ENCODE data around the gene OR10V1.
"Not testable (repeated sequence)": the region's sequence is repeated elsewhere in the genome, so short reads cannot be mapped to it uniquely, and the experiment has no call there.

The OR10V1 gene

DNA sequence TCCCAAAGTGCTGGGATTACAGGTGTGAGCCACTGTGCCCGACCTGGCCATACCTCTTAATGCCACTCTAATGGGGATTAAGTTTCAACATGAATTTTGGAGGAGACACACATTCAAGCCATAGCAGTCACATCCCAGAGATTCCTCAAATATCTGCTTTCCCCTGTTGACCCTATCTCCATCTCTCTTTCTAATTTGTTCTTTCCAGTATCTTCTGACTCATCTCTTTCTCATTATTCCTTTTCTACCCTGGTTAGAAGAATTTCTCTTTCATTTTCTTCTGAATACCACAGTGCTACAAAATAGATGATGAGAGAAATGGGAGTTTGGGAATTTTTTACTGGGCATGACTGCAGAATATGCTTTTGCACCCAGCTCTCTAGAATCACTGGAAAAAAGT, 5.1 kb downstream of the OR10V1 start:
- no peak for DNase-seq

DNA sequence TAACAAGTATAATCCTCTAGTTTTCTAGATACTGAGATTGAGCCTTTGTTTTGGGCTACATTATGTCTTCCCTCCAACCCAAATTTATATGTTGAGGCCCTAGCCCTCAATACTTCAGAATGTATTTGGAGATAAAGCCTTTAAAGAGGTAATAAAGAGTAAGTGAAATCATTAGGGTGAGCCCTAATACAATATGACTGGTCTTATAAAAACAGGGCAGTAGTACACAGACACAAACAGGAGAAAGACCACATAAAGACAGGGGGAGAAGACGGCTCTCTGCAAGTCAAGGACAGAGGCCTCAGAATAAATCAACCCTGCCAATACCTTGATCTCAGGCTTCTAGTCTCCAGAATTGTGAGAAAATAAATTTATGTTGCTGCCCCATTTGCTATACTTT, 6.3 kb downstream of the OR10V1 start:
- DNase-seq = no peak

DNA sequence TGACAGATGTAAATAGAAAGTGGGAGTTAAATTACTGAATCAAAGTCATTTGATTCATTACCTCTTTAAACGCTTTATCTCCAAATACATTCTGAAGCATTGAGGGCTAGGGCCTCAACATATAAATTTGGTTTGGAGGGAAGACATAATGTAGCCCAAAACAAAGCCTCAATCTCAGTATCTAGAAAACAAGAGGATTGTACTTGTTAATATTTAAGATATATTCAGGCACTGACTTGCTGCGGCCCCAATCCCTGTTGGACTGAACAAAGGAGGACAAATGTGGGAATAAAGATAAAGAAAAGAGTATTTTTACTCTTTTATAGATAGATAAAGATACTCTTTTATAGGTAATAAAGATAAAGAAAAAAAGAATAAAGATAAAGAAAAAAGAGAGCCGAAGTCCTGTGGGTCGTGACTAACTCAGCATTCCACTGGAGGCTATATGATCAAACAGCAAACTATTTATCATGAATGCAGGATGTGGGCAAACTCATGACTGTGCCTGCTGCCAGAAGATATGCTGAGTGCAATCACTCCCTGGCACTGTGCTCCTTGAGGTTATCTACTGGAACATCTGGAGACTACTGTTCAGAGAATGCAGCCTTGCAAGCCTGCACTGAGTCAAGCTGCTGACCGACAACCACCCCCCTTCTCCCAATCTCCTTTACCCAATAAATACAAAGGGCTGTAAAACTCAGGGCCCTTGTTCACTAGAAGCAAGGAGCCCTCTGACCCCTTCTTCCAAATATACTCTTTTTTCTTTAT, 6.9 kb downstream of the OR10V1 start:
- DNase-seq = peak; percentile 3

DNA sequence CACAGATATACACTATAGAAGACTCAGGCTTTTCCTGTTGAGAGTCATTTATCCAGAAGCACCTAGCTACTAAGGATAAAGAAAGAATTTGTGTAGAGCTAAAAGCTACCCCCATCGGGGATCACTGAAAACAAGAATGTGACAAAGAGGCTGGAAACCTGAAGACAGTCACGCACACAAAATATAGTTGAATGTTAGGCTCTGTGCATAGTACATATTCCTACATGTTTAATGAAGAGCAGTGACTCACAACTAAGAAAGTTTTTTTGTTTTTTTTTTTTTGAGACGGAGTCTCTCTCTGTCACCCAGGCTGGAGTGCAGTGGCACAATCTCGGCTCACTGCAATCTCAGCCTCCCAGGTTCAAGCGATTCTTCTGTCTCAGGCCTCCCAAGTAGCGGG, 8.4 kb downstream of the OR10V1 start:
- no peak for DNase-seq

DNA sequence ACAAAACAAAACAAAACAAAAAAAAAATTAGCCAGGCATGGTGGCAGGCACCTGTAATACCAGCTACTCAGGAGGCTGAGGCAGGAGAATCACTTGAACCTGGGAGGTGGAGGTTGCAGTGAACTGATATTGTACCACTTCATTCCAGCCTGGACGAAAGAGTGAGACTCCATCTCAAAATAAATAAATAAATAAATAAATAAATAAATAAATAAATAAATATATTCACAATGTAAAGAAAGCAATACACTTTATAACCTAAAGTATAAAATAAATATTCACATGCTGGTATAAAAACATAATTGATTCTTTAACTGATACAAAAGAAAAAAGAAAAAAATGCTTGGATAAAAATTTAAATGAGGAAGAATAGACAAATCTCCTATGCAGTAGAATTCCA, 10.1 kb downstream of the OR10V1 start:
- not testable (repeated sequence) for DNase-seq

DNA sequence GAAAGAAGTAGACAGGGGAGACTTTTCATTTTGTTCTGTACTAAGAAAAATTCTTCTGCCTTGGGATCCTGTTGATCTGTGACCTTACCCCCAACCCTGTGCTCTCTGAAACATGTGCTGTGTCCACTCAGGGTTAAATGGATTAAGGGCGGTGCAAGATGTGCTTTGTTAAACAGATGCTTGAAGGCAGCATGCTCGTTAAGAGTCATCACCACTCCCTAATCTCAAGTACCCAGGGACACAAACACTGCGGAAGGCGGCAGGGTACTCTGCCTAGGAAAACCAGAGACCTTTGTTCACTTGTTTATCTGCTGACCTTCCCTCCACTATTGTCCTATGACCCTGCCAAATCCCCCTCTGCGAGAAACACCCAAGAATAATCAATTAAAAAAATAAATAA, 13.5 kb downstream of the OR10V1 start:
- DNase-seq = not testable (repeated sequence)

DNA sequence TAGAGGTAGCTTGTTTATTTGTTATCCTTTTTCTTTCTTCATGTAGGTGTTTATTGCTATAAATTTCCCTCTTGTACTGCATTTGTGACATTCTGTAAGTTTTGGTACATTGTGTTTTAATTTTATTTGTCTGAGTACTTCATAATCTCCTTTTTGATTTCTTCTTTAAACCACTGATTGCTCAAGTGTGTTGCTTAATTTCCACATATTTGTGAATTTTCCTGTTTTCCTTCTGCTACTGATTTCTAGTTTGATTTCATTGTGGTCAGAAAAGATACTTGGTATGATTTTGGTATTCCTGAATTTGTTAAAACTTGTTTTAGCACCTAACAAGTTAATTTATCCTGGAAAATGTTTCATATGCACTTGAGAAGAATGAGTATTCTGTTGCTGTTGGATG, 15.1 kb downstream of the OR10V1 start:
- no peak for DNase-seq

DNA sequence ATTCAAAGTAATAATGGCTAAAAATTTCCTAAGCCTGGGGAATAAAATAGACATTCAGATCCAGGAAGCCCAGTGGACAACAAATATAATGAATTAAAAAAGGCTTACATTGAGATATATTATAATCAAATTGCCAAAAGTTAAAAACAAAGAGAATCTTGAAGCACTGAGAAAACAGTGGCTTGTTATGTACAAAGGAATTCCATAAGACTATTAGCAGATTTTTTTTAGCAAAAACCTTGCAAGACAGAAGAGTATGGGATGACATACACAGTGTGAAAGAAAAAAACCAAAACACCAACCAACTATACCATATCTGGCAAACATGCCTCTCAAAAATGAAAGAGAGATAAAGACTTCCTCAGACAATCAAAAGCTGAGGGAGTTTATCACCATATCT, 20.7 kb downstream of the OR10V1 start:
- no peak for DNase-seq

DNA sequence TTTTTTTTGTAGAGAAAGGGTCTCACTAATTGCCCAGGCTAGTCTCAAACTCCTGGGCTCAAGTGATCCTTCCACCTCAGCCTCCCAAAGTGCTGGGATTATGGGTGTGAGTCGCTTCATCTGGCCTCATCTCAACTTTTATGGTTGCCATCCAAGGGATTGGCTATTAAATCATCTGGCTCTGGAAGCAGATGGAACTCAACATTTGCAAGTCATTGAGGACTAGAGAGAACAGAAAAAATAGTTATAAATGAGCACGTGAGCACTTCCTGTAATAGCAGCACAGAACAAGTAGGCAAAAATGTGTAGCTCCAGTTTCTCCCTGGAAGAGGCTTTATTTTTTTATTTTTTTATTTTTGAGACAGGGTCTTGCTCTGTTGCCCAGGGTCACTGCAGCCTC, 22.5 kb downstream of the OR10V1 start:
- DNase-seq = no peak

DNA sequence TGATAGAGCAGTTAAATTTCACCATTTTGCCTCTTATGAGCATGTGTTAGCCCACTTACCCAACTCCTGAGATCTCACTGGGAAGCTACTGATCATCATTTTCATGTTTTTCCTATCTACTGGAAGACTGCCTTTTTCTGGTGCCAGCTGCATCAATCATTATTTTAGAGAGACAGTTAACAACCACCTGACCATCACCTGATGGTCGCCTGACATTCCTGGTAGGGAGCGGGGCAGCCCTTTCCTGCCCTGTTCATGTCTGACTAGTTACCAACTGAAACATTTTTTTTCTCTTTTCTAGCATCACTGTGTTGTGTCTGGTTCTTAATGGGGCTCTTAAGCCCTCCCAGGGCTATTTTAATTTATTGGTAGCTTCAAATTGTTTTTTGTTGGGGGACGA, 24.6 kb downstream of the OR10V1 start:
- DNase-seq = no peak

DNA sequence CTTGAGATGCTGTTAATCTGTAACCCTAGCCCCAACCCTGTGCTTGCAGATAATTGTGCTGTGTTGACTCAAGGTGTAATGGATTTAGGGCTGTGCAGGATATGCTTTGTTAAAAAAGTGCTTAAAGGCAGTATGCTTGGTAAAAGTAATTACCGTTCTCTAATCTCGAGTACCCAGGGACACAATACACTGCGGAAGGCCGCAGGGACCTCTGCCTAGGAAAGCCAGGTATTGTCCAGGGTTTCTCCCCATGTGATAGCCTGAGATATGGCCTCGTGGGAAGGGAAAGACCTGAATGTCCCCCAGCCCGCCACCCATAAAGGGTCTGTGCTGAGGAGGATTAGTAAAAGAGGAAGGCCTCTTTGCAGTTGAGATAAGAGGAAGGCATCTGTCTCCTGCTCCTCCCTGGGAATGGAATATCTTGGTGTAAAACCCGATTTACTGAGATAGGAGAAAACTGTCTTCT, 32.4 kb downstream of the OR10V1 start:
- DNase-seq = not testable (repeated sequence)

DNA sequence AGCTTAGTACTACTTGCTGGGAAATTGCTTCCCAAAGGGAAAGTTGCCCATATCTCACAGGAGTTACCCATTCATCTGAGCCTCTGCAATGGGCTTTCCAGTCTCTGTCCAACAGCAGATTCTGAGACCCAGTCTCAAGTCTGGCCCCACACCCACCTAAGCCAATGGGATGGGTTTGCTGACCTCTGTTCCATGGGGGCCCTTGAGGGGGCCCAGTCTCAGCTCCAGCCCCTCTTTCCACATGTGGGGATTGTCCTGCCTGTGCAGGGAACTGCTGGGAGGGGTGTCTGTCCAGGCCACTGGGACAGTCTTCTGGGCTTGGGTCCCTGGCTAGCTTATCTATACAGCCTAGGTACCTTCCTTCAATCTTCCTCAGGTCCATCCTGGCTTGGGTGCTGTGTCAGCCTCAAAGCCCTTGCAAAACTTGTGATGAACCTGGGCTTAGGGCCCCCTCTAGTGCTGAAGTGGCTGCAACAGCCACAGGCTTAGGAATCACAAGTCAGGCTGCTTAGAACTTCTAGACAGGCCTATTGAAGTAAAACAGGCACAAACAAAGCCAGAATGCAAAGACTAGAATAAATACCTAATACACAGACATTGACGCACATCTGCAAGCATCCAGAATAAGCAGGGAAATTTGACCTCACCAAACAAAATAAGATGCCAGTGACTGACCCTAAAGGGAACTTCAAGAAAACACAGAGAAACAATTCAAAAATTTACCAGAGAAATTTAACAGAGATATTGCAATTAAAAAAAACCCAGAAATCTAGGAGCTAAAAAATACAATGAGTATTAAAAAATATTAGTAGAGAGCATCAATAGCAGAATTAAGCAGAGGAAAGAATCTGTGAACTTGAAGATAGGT, 33.1 kb downstream of the OR10V1 start:
- DNase-seq = peak; percentile 65

DNA sequence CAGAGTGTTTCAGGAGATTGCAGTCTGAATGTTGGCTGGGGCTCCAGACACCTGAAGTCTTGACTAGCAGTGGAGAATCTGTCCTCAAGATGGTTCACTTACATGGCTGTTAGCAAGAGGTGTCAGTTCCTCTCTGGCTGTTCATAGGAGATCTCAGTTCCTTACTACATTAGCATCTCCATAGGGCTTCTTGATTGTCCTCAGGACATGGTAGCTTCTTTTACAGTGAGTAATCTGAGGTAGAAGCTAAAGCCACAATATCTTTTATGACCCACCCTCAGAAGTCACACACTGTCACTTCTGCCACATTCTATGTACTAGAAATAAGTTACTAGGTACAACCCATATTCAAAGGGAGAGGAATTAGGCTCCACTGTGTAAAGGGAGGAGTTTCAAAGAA, 34.3 kb downstream of the OR10V1 start:
- no peak for DNase-seq

DNA sequence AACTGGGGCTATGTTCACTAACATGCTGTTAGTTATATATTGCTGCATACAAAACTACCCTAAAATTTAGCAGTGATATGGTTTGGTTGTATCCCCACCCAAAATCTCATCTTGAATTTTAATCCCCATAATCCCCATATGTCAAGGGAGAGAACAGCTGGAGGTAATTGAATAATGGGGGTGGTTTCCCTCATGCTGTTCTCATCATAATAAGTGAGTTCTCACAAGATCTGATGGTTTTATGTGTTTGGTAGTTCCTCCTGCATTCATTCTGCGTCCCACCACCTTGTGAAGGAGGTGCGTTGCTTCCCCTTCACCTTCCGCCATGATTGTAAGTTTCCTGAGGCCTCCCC, 34.9 kb downstream of the OR10V1 start:
- no peak for DNase-seq

DNA sequence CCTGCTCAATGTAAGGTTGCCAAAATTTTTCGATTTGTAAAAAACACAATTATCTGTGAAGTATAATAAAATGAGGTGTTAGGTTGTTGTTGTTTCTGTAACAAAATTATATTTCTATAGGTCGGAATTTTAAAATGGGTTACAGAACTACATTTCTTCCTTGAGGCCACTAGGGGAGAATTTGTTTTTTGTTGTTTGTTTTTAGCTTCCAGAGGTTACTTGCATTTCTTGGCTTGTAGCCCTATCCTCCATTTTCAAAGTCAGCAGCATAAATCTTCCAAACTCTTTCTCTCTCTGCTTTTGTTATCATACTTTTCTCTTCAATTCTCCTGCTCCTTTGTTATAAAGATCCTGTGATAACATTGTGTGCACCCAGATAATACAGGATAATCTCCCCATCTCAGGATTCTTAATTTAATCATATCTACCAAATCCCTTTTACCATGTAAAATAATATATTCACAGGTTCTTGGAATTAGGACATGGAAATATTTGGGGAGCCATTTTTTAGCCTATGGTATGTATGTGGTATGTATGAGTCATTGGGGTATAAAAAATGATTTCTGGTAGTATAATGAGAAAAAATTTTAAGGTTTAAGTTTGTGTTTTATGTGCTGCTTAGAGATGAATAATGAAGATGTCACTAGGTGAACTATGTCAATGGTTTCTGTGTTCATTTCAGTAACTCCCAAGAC, 35.4 kb downstream of the OR10V1 start:
- no peak for DNase-seq

DNA sequence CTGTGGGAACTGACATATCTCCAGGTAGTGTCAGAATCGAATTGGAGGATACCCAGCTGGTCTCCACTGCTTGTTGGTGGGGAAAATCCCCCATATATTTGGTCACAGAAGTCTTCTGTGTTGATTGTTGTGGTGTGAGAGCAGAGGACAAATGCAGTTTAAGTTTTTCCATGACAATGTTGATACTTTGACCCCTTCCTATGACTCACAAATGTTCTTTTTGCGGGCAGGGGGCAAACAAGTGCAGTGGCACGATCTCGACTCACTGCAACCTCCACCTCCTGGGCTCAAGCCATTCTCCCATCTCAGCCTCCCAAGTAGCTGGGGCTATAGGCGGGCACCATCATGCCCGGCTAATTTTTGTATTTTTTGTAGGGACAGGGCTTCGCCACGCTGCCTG, 37.4 kb downstream of the OR10V1 start:
- no peak for DNase-seq

DNA sequence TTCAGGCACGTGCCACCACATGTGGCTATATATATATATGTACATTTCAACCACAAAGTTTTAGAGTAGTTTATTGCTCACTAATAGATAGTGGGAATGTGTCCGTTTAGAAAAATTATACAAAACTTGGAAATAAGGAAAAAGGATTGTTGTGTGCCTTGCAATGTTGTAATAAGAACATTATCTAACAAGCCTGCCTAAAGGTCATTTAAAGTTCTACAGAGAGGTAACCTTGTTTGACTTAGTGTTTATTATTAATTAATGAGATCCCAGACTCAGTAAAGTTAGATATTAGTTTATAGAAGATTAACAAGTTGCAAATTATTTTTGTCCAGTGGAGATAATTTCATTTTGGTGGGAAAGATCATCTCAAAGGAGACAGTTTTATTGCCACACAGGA, 39.4 kb downstream of the OR10V1 start:
- DNase-seq = no peak

DNA sequence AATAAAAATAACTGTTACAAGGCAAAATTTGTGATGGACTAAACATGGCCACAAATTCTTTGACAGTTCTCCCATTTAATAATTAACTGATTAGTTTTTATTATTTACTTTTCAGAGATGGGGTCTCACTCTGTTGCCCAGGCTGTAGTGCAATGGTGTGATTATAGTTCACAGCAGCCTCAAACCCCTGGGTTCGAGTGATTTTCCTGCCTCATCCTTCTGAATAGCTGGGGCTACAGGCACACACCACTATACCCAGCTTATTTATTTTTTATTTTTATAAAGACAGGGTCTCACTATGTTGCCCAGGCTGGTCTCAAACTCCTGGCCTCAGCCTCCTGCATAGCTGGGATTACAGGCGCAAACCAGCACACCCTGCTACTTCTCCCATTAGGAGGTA, 40.4 kb downstream of the OR10V1 start:
- no peak for DNase-seq

DNA sequence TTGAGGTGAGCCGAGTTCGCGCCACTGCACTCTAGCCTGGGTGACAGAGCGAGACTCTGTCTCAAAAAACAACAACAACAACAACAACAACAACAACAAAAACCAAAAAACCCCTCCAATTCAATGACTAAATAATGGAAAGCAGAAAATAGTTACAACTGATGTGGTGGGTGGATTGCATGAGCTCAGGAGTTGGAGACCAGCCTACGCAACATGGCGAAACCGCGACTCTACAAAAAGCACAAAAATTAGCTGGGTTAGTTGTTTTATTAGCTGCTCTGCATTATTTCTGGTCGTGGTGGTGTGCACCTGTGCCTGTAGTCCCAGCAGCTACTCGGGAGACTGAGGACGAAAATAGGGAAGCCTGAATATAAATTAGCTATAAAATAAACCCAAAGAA, 42.2 kb downstream of the OR10V1 start:
- DNase-seq = no peak

DNA sequence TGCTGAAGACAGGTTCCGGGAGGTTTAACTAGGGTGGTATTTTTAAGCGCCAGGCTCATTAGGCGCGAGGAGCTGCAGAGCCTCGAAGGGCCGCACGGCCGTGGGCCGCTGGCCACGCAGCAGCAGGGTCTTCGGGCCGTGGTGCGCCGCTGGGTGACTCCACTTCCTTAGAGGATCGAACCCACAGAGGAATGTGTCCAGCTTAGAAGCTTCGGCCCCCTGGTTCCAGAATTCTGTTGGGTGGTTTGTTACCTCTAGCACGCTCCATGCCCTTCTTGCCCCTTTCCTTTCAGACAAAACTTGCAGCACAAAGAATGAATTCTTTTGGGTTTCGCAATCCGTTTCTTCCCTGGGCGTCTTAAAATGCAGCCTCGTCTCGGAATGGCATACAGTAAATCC, 44.0 kb downstream of the OR10V1 start:
- DNase-seq = no peak

DNA sequence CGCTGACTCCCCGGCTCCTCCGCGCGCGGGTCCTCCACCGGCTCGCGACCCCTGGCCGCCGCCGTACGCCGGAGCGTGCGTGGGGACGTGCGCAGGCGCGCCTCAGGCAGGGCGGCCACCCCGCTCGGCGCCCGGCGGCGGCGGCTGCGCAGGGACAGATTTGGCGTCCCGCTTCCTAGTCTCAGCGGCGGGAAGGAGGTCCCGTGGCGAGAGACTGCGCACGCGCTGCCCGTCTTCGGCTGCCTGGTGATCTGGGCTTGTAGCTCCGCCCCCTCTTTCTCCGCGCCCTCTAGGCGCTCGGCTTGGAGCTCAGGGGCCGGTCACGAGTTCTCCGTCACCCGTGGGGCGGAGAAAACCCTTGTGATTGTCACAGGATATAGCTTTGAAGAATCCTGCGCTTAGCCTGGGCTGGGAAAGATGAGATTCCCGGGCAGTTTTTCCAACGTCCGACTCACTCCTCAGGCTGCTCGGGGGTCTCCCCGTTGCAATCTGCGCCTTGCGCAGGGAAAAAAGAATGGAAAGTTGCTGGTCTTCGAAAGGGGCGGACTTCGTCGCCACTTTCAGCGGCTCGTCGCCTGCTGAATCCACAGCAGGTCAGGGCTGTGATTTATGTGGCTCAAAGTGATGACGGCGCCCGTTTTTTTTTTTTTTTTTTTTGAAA, 44.6 kb downstream of the OR10V1 start, which contains the start of gene PATL1:
Gene PATL1, minus strand, starts transcription at position 88 of the 661 bp plus-strand sequence. CDS start 142 bp downstream, outside the sequence.
- DNase-seq = peak; percentile 99

DNA sequence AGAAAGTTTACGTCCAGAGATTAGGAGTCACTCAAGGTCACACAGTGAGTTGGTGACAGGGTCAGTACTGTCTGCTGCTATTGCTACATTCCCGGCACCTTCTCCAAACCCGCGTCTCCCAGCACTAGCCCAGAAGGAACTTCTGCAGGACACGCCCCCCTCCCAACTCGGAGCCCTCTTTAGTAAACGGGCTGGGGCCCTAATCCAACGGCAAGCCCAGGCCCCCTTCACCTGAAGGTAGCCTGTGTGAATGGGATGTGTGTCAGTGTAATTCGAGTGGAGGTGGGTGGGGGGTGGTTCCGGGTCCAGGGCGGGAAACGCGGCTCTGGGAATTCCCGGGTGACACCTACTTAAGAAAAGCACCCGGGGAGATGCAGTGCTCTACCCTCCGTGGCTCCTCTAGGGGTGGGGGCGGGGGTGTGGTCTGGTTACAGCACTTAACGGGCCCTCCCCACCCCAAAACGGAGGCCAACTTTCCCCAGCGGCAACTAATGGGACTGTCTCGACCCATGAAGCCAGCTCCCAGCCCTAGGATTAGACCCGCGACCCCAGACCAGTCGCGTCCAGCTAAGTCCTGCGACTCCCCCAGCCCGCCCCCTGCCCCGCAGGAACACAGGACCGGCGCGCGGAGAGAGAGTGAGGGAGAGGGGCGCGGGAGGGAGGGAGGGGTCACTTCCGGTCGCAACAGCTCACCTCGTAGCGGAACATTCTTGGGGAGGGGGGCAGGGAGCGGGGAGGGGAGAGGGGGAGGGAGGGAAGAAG, 45.3 kb downstream of the OR10V1 start:
- DNase-seq = peak; percentile 74

Measured in activated CD4-positive, alpha-beta T cell treated with anti-CD3 and anti-CD28 coated beads for 48 hours (primary cell).